GM19238 (cell line): Measurements from ENCODE around the gene PLA2G4B.

Source experiments
- DNase-seq: peaks from one replicate; pipeline ENCODE4 v3.0.0; 2011; ENCODE audit warnings: low spot score; ENCODE audit not compliant: insufficient read length

Gene PLA2G4B

GRCh38 chr15:41869770-41870688 lies 31.4 kb downstream of the PLA2G4B start:
- DNase-seq: no peak

- DNase-seq: no peak
Measured at GRCh38 chr15:41870689-41871081, 32.0 kb downstream of the PLA2G4B start.

GRCh38 chr15:41871175-41871905 lies 32.7 kb downstream of the PLA2G4B start:
- DNase-seq: no peak

GRCh38 chr15:41872166-41872747 lies 33.6 kb downstream of the PLA2G4B start:
- DNase-seq: no peak

GRCh38 chr15:41873711-41874110 lies 35.1 kb downstream of the PLA2G4B start:
- DNase-seq: no peak

- DNase-seq: no peak
Measured at GRCh38 chr15:41874736-41875135, 36.1 kb downstream of the PLA2G4B start.

GRCh38 chr15:41876007-41876406 lies 37.4 kb downstream of the PLA2G4B start:
- no peak for DNase-seq

GRCh38 chr15:41876689-41877088 lies 38.0 kb downstream of the PLA2G4B start:
- DNase-seq: no peak

GRCh38 chr15:41877631-41878354 lies 39.1 kb downstream of the PLA2G4B start:
- DNase-seq: no peak

GRCh38 chr15:41878355-41878699 lies 39.7 kb downstream of the PLA2G4B start:
- no peak for DNase-seq

- no peak for DNase-seq
Measured at GRCh38 chr15:41879321-41879845, 40.7 kb downstream of the PLA2G4B start.

- DNase-seq: no peak
Measured at GRCh38 chr15:41880156-41880877, 41.7 kb downstream of the PLA2G4B start.

- no peak for DNase-seq
Measured at GRCh38 chr15:41881086-41881485, 42.4 kb downstream of the PLA2G4B start.

GRCh38 chr15:41881550-41881919 lies 42.9 kb downstream of the PLA2G4B start:
- no peak for DNase-seq

- DNase-seq: no peak
Measured at GRCh38 chr15:41881920-41882688, 43.5 kb downstream of the PLA2G4B start.

GRCh38 chr15:41882689-41883483 lies 44.2 kb downstream of the PLA2G4B start:
- DNase-seq: no peak

- no peak for DNase-seq
Measured at GRCh38 chr15:41883484-41883825, 44.8 kb downstream of the PLA2G4B start.

GRCh38 chr15:41884458-41884857 lies 45.8 kb downstream of the PLA2G4B start:
- no peak for DNase-seq

GRCh38 chr15:41885321-41885720 lies 46.7 kb downstream of the PLA2G4B start:
- no peak for DNase-seq
